WTC11 (cell line): ENCODE results near the gene NETO2. TPM values are rescaled to one million over a fixed set of nuclear protein-coding genes. Genes with fewer than 3 reads are reported as not detected.

ENCODE experiments used
- ATAC-seq: fragments of 200-7000 bp; cut with Tn5 transposase; 2 replicates; pipeline ENCODE4 v1.10.0; 2021; ENCODE audit warnings: mild to moderate bottlenecking, moderate library complexity
- CTCF ChIA-PET: fragments of 300-600 bp; sonication (Branson Sonifier 250); formaldehyde crosslinking; loops from one replicate; lab custom pipeline; 2021; ENCODE audit warnings: antibody characterized with exemption; lab: Charles Lee
- POLR2A ChIA-PET: fragments of 350-600 bp; sonication (Branson Sonifier 250); formaldehyde crosslinking; loops from one replicate; lab custom pipeline; 2021; ENCODE audit warnings: antibody characterized with exemption; lab: Charles Lee
- DNase-seq: peaks from one replicate; pipeline ENCODE4 v3.0.0; 2021; ENCODE audit warnings: low spot score
- H3K27ac Mint-ChIP-seq: 2 replicates; pipeline ENCODE4 v1.8.0; 2021; ENCODE audit warnings: mixed read lengths
- H3K27me3 Mint-ChIP-seq: 2 replicates; pipeline ENCODE4 v1.8.0; 2021; ENCODE audit warnings: low read depth, mild to moderate bottlenecking, moderate library complexity, mixed read lengths
- H3K36me3 Mint-ChIP-seq: 2 replicates; pipeline ENCODE4 v1.8.0; 2021; ENCODE audit warnings: mixed read lengths
- H3K4me1 Mint-ChIP-seq: 2 replicates; pipeline ENCODE4 v1.8.0; 2022; ENCODE audit warnings: mixed read lengths
- H3K4me3 Mint-ChIP-seq: 2 replicates; pipeline ENCODE4 v1.8.0; 2021; ENCODE audit warnings: mild to moderate bottlenecking, moderate library complexity, mixed read lengths
- H3K9me3 Mint-ChIP-seq: 2 replicates; pipeline ENCODE4 v1.8.0; 2021; ENCODE audit warnings: mixed read lengths
- ATF3 ChIP-seq: sonication (generic); formaldehyde crosslinking; conservative IDR thresholded peaks from 2 replicates; pipeline ENCODE4 v1.8.1; 2022; ENCODE audit warnings: mild to moderate bottlenecking, missing genetic modification reagents
- CBFB ChIP-seq: sonication (generic); formaldehyde crosslinking; IDR thresholded peaks from 2 replicates; pipeline ENCODE4 v1.8.1; 2022; ENCODE audit warnings: mild to moderate bottlenecking, low read depth, missing genetic modification reagents
- E2F4 ChIP-seq: sonication (generic); formaldehyde crosslinking; IDR thresholded peaks from 2 replicates; pipeline ENCODE4 v1.8.1; 2022; ENCODE audit warnings: low read depth, mild to moderate bottlenecking, moderate library complexity, missing genetic modification reagents, borderline replicate concordance
- ELF4 ChIP-seq: sonication (generic); formaldehyde crosslinking; IDR thresholded peaks from 2 replicates; pipeline ENCODE4 v1.8.1; 2022; ENCODE audit warnings: low read depth, mild to moderate bottlenecking, moderate library complexity, missing genetic modification reagents
- ESRRA ChIP-seq: sonication (generic); formaldehyde crosslinking; IDR thresholded peaks from 2 replicates; pipeline ENCODE4 v1.8.1; 2022; ENCODE audit warnings: mild to moderate bottlenecking, missing genetic modification reagents, borderline replicate concordance
- MXD4 ChIP-seq: fragments of 250-450 bp; sonication (Bioruptor Pico); IDR thresholded peaks from 2 replicates; pipeline ENCODE4 v1.8.0; 2021; ENCODE audit warnings: mild to moderate bottlenecking, moderate library complexity, borderline replicate concordance
- MYBL2 ChIP-seq: sonication (generic); formaldehyde crosslinking; IDR thresholded peaks from 2 replicates; pipeline ENCODE4 v1.8.1; 2023; ENCODE audit warnings: mild to moderate bottlenecking, moderate library complexity, missing genetic modification reagents
- RORB ChIP-seq: fragments of 250-450 bp; sonication (Bioruptor Pico); IDR thresholded peaks from 2 replicates; pipeline ENCODE4 v1.9.0; 2021; ENCODE audit warnings: mild to moderate bottlenecking
- SMAD3 ChIP-seq: sonication (generic); formaldehyde crosslinking; IDR thresholded peaks from 2 replicates; pipeline ENCODE4 v1.8.0; 2022; ENCODE audit warnings: missing genetic modification reagents, mild to moderate bottlenecking, borderline replicate concordance
- ZBTB43 ChIP-seq: sonication (generic); formaldehyde crosslinking; IDR thresholded peaks from 2 replicates; pipeline ENCODE4 v1.8.1; 2023; ENCODE audit warnings: mild to moderate bottlenecking, missing genetic modification reagents
- ZNF396 ChIP-seq: fragments of 250-450 bp; sonication (Bioruptor Pico); IDR thresholded peaks from 2 replicates; pipeline ENCODE4 v1.8.0; 2021; ENCODE audit warnings: mild to moderate bottlenecking, moderate library complexity, borderline replicate concordance
- ZNF416 ChIP-seq: fragments of 250-450 bp; sonication (Bioruptor Pico); IDR thresholded peaks from 2 replicates; pipeline ENCODE4 v1.9.0; 2021; ENCODE audit warnings: mild to moderate bottlenecking, inconsistent platforms
- total RNA-seq: library from RNA; stranded (reverse); gene quantifications from 3 replicates; pipeline ENCODE4 v1.2.3, GENCODE V29; 2021
- TF ChIP-seq, protein P1 (sequence below): sonication (generic); formaldehyde crosslinking; IDR thresholded peaks from 2 replicates; pipeline ENCODE4 v1.8.0; 2023; ENCODE audit warnings: missing genetic modification reagents, mild to moderate bottlenecking, borderline replicate concordance
- TF ChIP-seq, protein P2 (sequence below): sonication (generic); formaldehyde crosslinking; IDR thresholded peaks from 2 replicates; pipeline ENCODE4 v1.8.0; 2022; ENCODE audit warnings: mild to moderate bottlenecking, missing genetic modification reagents
- TF ChIP-seq, protein P3 (sequence below): sonication (generic); formaldehyde crosslinking; IDR thresholded peaks from 2 replicates; pipeline ENCODE4 v1.8.0; 2023; ENCODE audit warnings: mild to moderate bottlenecking, missing genetic modification reagents

The NETO2 gene
- total RNA-seq, 1 experiment from 2014 or later: 21.8 TPM

GRCh38 chr16:47160422-47160821, 16.7 kb upstream of the NETO2 start:
- CTCF ChIA-PET: interaction anchor here (1.5 to 4.0 kb wide), 2 partner anchors 14 to 17 kb away, joined by 4 to 31 read pairs; partner anchors contain the start of gene NETO2
- H3K4me1 Mint-ChIP-seq: peaks cover 7% of the 10 kb centered on the region
- POLR2A ChIA-PET: no interaction called here

DNA sequence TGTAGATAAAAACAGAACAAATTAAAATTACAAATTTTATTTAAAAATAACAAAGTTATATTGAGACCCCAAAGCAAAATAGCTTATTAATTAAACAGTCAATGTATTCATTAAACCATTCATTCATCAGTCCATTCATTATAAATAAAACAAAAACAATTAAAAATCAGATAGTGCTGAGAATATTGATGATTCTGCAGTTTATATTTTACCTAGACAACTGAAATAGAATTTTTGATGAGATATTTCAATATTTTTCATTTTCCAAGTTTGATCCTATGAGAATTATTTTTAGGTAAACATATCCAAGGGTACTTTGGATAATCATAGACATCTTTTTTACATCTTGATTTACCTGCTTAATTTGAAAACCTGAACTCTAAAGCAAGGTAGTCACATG, 15.2 kb upstream of the NETO2 start:
- H3K4me1 Mint-ChIP-seq: no peaks in the 10 kb centered on the region
- CTCF ChIA-PET: no interaction called here

More at GRCh38 chr16:47160422-47160821, 16.7 kb upstream of the NETO2 start:
- H3K4me3 Mint-ChIP-seq: no peak overlapping the region
- no peak overlapping the region for H3K27ac Mint-ChIP-seq
- no peaks in the 10 kb centered on the region for H3K9me3 Mint-ChIP-seq
- H3K27me3 Mint-ChIP-seq: no peaks in the 10 kb centered on the region
- ATAC-seq (no peak), DNase-seq (no peak)
- no peaks in the 10 kb centered on the region for H3K36me3 Mint-ChIP-seq
- TF ChIP-seq ATF3 (CRISPR knock-in tag) (no peak), CBFB (CRISPR knock-in tag) (no peak), ZNF416 (CRISPR knock-in tag) (no peak), ELF4 (CRISPR knock-in tag) (no peak)
- TF ChIP-seq, protein P1, sequence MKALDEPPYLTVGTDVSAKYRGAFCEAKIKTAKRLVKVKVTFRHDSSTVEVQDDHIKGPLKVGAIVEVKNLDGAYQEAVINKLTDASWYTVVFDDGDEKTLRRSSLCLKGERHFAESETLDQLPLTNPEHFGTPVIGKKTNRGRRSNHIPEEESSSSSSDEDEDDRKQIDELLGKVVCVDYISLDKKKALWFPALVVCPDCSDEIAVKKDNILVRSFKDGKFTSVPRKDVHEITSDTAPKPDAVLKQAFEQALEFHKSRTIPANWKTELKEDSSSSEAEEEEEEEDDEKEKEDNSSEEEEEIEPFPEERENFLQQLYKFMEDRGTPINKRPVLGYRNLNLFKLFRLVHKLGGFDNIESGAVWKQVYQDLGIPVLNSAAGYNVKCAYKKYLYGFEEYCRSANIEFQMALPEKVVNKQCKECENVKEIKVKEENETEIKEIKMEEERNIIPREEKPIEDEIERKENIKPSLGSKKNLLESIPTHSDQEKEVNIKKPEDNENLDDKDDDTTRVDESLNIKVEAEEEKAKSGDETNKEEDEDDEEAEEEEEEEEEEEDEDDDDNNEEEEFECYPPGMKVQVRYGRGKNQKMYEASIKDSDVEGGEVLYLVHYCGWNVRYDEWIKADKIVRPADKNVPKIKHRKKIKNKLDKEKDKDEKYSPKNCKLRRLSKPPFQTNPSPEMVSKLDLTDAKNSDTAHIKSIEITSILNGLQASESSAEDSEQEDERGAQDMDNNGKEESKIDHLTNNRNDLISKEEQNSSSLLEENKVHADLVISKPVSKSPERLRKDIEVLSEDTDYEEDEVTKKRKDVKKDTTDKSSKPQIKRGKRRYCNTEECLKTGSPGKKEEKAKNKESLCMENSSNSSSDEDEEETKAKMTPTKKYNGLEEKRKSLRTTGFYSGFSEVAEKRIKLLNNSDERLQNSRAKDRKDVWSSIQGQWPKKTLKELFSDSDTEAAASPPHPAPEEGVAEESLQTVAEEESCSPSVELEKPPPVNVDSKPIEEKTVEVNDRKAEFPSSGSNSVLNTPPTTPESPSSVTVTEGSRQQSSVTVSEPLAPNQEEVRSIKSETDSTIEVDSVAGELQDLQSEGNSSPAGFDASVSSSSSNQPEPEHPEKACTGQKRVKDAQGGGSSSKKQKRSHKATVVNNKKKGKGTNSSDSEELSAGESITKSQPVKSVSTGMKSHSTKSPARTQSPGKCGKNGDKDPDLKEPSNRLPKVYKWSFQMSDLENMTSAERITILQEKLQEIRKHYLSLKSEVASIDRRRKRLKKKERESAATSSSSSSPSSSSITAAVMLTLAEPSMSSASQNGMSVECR: no peak

GRCh38 chr16:47156680-47157215, 13.0 kb upstream of the NETO2 start:
- Mint-ChIP-seq H3K9me3 (peaks cover 23% of the 10 kb centered on the region), H3K36me3 (peaks cover 26% of the 10 kb centered on the region), H3K27me3 (no peaks in the 10 kb centered on the region; the same call in 1 of the 2 replicates), H3K4me3 (no peak overlapping the region), H3K4me1 (no peaks in the 10 kb centered on the region), H3K27ac (no peak overlapping the region; the same call in 1 of the 2 replicates)
- POLR2A ChIA-PET: no interaction called here
- CTCF ChIA-PET: interaction anchor here (0.6 to 1.4 kb wide), 3 partner anchors 12 to 15 kb away, joined by 3 read pairs; partner anchors contain the start of gene NETO2
- DNase-seq: no peak
- no peak for ATAC-seq
- TF ChIP-seq, protein P2, sequence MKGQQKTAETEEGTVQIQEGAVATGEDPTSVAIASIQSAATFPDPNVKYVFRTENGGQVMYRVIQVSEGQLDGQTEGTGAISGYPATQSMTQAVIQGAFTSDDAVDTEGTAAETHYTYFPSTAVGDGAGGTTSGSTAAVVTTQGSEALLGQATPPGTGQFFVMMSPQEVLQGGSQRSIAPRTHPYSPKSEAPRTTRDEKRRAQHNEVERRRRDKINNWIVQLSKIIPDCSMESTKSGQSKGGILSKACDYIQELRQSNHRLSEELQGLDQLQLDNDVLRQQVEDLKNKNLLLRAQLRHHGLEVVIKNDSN: no peak
- TF ChIP-seq ELF4 (CRISPR knock-in tag): no peak
- TF ChIP-seq, protein P3, sequence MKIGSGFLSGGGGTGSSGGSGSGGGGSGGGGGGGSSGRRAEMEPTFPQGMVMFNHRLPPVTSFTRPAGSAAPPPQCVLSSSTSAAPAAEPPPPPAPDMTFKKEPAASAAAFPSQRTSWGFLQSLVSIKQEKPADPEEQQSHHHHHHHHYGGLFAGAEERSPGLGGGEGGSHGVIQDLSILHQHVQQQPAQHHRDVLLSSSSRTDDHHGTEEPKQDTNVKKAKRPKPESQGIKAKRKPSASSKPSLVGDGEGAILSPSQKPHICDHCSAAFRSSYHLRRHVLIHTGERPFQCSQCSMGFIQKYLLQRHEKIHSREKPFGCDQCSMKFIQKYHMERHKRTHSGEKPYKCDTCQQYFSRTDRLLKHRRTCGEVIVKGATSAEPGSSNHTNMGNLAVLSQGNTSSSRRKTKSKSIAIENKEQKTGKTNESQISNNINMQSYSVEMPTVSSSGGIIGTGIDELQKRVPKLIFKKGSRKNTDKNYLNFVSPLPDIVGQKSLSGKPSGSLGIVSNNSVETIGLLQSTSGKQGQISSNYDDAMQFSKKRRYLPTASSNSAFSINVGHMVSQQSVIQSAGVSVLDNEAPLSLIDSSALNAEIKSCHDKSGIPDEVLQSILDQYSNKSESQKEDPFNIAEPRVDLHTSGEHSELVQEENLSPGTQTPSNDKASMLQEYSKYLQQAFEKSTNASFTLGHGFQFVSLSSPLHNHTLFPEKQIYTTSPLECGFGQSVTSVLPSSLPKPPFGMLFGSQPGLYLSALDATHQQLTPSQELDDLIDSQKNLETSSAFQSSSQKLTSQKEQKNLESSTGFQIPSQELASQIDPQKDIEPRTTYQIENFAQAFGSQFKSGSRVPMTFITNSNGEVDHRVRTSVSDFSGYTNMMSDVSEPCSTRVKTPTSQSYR: no peak
- no peak for TF ChIP-seq RORB (CRISPR knock-in tag)
- TF ChIP-seq MYBL2 (CRISPR knock-in tag): no peak

More for the DNA sequence above, 15.2 kb upstream of the NETO2 start:
- Mint-ChIP-seq H3K4me3 (no peak overlapping the region), H3K27me3 (no peaks in the 10 kb centered on the region), H3K36me3 (peaks cover 3% of the 10 kb centered on the region), H3K9me3 (peaks cover under 1% of the 10 kb centered on the region), H3K27ac (no peak overlapping the region)
- DNase-seq (no peak), ATAC-seq (no peak)
- TF ChIP-seq MXD4: no peak
- TF ChIP-seq ZBTB43 (CRISPR knock-in tag): no peak
- no peak for TF ChIP-seq ZNF396 (CRISPR knock-in tag)
- TF ChIP-seq E2F4 (CRISPR knock-in tag): no peak
- TF ChIP-seq SMAD3 (CRISPR knock-in tag): no peak
- TF ChIP-seq ESRRA (CRISPR knock-in tag): no peak
- POLR2A ChIA-PET: no interaction called here
